H1 (cell line): Measurements from ENCODE around the gene TLR5. TPM values are rescaled to one million over a fixed set of nuclear protein-coding genes. Genes with fewer than 3 reads are reported as not detected.

Experiments
- CTCF ChIA-PET: fragments of 300-600 bp; sonication (Branson Sonifier 250); formaldehyde crosslinking; loops from one replicate; lab custom pipeline; 2021; ENCODE audit not compliant: partially characterized antibody; lab: Charles Lee
- POLR2A ChIA-PET: fragments of 300-600 bp; sonication (Branson Sonifier 250); formaldehyde crosslinking; loops from one replicate; lab custom pipeline; 2021; ENCODE audit warnings: inconsistent platforms; ENCODE audit not compliant: partially characterized antibody; lab: Charles Lee
- DNase-seq, 2 experiments: peaks; one replicate each; pipeline versions ENCODE4 v3.0.0 to v3.0.0-alpha.2; 2010 to 2022; ENCODE audit warnings: low spot score in 2 of 2, low read depth in 1 of 2, mixed read lengths in 1 of 2
- FAIRE-seq: peaks from 2 replicates; lab custom pipeline; 2011; peaks lifted over from hg19 to GRCh38; lab: Jason Lieb, UNC
- H2AFZ ChIP-seq: 2 replicates; pipeline ENCODE4 v1.8.1; 2012; ENCODE audit warnings: low read length, inconsistent platforms
- H2AK5ac ChIP-seq: 2 replicates; pipeline ENCODE4 v1.6.1; 2013; ENCODE audit warnings: low read depth, low read length
- H2BK120ac ChIP-seq: replicated peaks from 2 replicates; pipeline ENCODE3; 2013; ENCODE audit warnings: low read depth, low read length, inconsistent platforms
- H2BK12ac ChIP-seq: 2 replicates; pipeline ENCODE4 v1.6.1; 2013; ENCODE audit warnings: low read depth, low read length
- H2BK15ac ChIP-seq: 2 replicates; pipeline ENCODE4 v1.6.1; 2013; ENCODE audit warnings: low read length
- H2BK20ac ChIP-seq: 2 replicates; pipeline ENCODE4 v1.6.1; 2013; ENCODE audit warnings: low read length
- H2BK5ac ChIP-seq: 2 replicates; pipeline ENCODE4 v1.6.1; 2013; ENCODE audit warnings: low read depth, low read length
- H3K14ac ChIP-seq: 2 replicates; pipeline ENCODE4 v1.6.1; 2013; ENCODE audit warnings: inconsistent platforms; ENCODE audit not compliant: insufficient read length
- H3K18ac ChIP-seq: 2 replicates; pipeline ENCODE4 v1.6.1; 2013; ENCODE audit warnings: low read length; ENCODE audit errors: extremely low read depth
- H3K23ac ChIP-seq: 2 replicates; pipeline ENCODE4 v1.6.1; 2013; ENCODE audit warnings: inconsistent platforms; ENCODE audit not compliant: insufficient read length
- H3K23me2 ChIP-seq: 2 replicates; pipeline ENCODE4 v1.6.1; 2013; ENCODE audit warnings: low read depth, low read length
- H3K27ac ChIP-seq: 2 replicates; pipeline ENCODE4 v1.6.1; 2011; ENCODE audit warnings: low read depth, low read length, inconsistent platforms
- H3K27me3 ChIP-seq, 4 experiments: replicated peaks in 1 of 4; 1 replicate in 1 of 4; 2 replicates in 3 of 4; pipeline versions ENCODE4 v1.6.1 to v1.8.1; 2011 to 2013; ENCODE audit warnings: low read length in 3 of 4, mild to moderate bottlenecking in 3 of 4, inconsistent platforms in 2 of 4, mixed read lengths in 2 of 4, moderate library complexity in 1 of 4; ENCODE audit not compliant: control insufficient read depth in 3 of 4, insufficient read depth in 3 of 4; ENCODE audit errors: extremely low read depth in 1 of 4
- H3K36me3 ChIP-seq, 4 experiments: 2 replicates each; pipeline versions ENCODE4 v1.6.1 to v1.8.1; 2011 to 2013; ENCODE audit warnings: mild to moderate bottlenecking in 4 of 4, low read length in 3 of 4, moderate library complexity in 2 of 4, control low read depth in 1 of 4, inconsistent platforms in 1 of 4; ENCODE audit not compliant: insufficient read depth in 4 of 4, control insufficient read depth in 2 of 4
- H3K4ac ChIP-seq: replicated peaks from 2 replicates; pipeline ENCODE3; 2013; ENCODE audit warnings: low read length, low read depth, mixed read lengths, inconsistent platforms; ENCODE audit not compliant: insufficient read length
- H3K4me1 ChIP-seq, 4 experiments: replicated peaks in 1 of 4; 1 replicate in 1 of 4; 2 replicates in 3 of 4; pipeline versions ENCODE4 v1.6.1 to v1.8.1; 2011 to 2013; ENCODE audit warnings: low read length in 3 of 4, inconsistent platforms in 2 of 4, mixed read lengths in 1 of 4; ENCODE audit not compliant: insufficient read depth in 4 of 4, control insufficient read depth in 3 of 4
- H3K4me2 ChIP-seq, 2 experiments: 2 replicates each; pipeline versions ENCODE4 v1.6.1 to v1.8.1; 2011 to 2013; ENCODE audit warnings: low read depth in 2 of 2, low read length in 2 of 2, control low read depth in 1 of 2, inconsistent platforms in 1 of 2, mild to moderate bottlenecking in 1 of 2; ENCODE audit not compliant: insufficient read depth in 1 of 2
- H3K4me3 ChIP-seq, 4 experiments: fragments of 200-600, 300-600 bp in 1 of 4; sonication (generic), shearing (Covaris generic), sonication (Bioruptor Twin) in 1 of 4; 2 replicates each; pipeline versions ENCODE4 v1.5.1 to v1.8.1; 2011 to 2016; ENCODE audit warnings: low read length in 4 of 4, low read depth in 3 of 4, control low read depth in 2 of 4, inconsistent platforms in 2 of 4, mild to moderate bottlenecking in 2 of 4, mixed read lengths in 1 of 4, moderate library complexity in 1 of 4; ENCODE audit not compliant: insufficient read depth in 2 of 4; ENCODE audit errors: extremely low read depth in 1 of 4
- H3K56ac ChIP-seq: replicated peaks from 2 replicates; pipeline ENCODE3; 2013; ENCODE audit warnings: low read depth, mild to moderate bottlenecking, mixed read lengths, low read length, inconsistent platforms; ENCODE audit not compliant: insufficient read length
- H3K79me1 ChIP-seq: 2 replicates; pipeline ENCODE4 v1.6.1; 2013; ENCODE audit warnings: low read depth, low read length, control low read depth
- H3K79me2 ChIP-seq, 2 experiments: 2 replicates each; pipeline versions ENCODE4 v1.6.1 to v1.8.1; 2012 to 2013; ENCODE audit warnings: low read length in 2 of 2, mild to moderate bottlenecking in 2 of 2, inconsistent platforms in 1 of 2; ENCODE audit not compliant: insufficient read depth in 2 of 2, control insufficient read depth in 1 of 2
- H3K9ac ChIP-seq, 4 experiments: replicated peaks in 1 of 4; 1 replicate in 1 of 4; 2 replicates in 3 of 4; pipeline versions ENCODE4 v1.6.1 to v1.8.1; 2011 to 2013; ENCODE audit warnings: low read depth in 3 of 4, low read length in 3 of 4, control low read depth in 2 of 4, mild to moderate bottlenecking in 2 of 4, moderate library complexity in 2 of 4, inconsistent platforms in 1 of 4; ENCODE audit errors: extremely low read depth in 1 of 4
- H3K9me3 ChIP-seq, 2 experiments: 2 replicates each; pipeline versions ENCODE4 v1.6.1 to v1.8.1; 2012 to 2013; ENCODE audit warnings: mild to moderate bottlenecking in 2 of 2, moderate library complexity in 2 of 2, control low read depth in 1 of 2, inconsistent platforms in 1 of 2, low read depth in 1 of 2, low read length in 1 of 2, mixed read lengths in 1 of 2; ENCODE audit not compliant: insufficient read depth in 2 of 2
- H4K20me1 ChIP-seq, 2 experiments: replicated peaks in 1 of 2; 2 replicates each; pipeline versions ENCODE3 to v1.8.1; 2011 to 2013; ENCODE audit warnings: inconsistent platforms in 2 of 2, low read length in 2 of 2, mild to moderate bottlenecking in 1 of 2; ENCODE audit not compliant: insufficient read depth in 2 of 2, control insufficient read depth in 1 of 2
- H4K5ac ChIP-seq: 2 replicates; pipeline ENCODE4 v1.6.1; 2013; ENCODE audit warnings: low read length, low read depth, mixed read lengths, inconsistent platforms; ENCODE audit not compliant: insufficient read length
- H4K8ac ChIP-seq: 2 replicates; pipeline ENCODE4 v1.8.0; 2013; ENCODE audit warnings: mild to moderate bottlenecking, moderate library complexity, low read length, inconsistent platforms; ENCODE audit not compliant: insufficient read depth; ENCODE audit errors: extremely low read depth
- H4K91ac ChIP-seq: replicated peaks from 2 replicates; pipeline ENCODE3; 2013; ENCODE audit warnings: low read length, mixed read lengths, inconsistent platforms; ENCODE audit not compliant: insufficient read length
- ATF2 ChIP-seq: IDR thresholded peaks from 2 replicates; pipeline ENCODE4 v1.6.1; 2012; ENCODE audit warnings: low read length, inconsistent platforms
- EP300 ChIP-seq, 2 experiments: IDR thresholded peaks; 1 replicate in 1 of 2; 2 replicates in 1 of 2; pipeline ENCODE4 v1.6.1; 2011 to 2012; ENCODE audit warnings: low read depth in 2 of 2, low read length in 2 of 2, mild to moderate bottlenecking in 2 of 2, borderline replicate concordance in 1 of 2, inconsistent platforms in 1 of 2, moderate library complexity in 1 of 2
- MAFK ChIP-seq: IDR thresholded peaks from 2 replicates; pipeline ENCODE4 v1.6.1; 2012; ENCODE audit warnings: low read depth, mild to moderate bottlenecking, improper control_type of control experiment, low read length
- NANOG ChIP-seq: IDR thresholded peaks from 2 replicates; pipeline ENCODE4 v1.6.1; 2011; ENCODE audit warnings: low read length, low read depth, mild to moderate bottlenecking, inconsistent platforms; ENCODE audit not compliant: insufficient read depth, poor library complexity, severe bottlenecking
- PHF8 ChIP-seq: fragments of 200-600 bp; sonication (generic); conservative IDR thresholded peaks from 2 replicates; pipeline ENCODE4 v1.7.1; 2012; ENCODE audit warnings: low read depth, mild to moderate bottlenecking, inconsistent platforms, low read length, moderate library complexity
- SP1 ChIP-seq: IDR thresholded peaks from 2 replicates; pipeline ENCODE4 v1.6.1; 2011; ENCODE audit warnings: low read depth, low read length
- WGBS, 2 experiments: shearing (Covaris generic) in 1 of 2; methylation state at CpG; one replicate each; pipeline versions ENCODE4 v1.1.6 to v1.1.7; 2013 to 2015; ENCODE audit warnings: low lambda C conversion rate in 2 of 2, mixed read lengths in 2 of 2, inconsistent platforms in 1 of 2, low coverage in 1 of 2, missing lambda C conversion rate in 1 of 2; ENCODE audit not compliant: insufficient replicate concordance in 2 of 2, insufficient coverage in 1 of 2, insufficient read length in 1 of 2; ENCODE audit errors: extremely low coverage in 1 of 2, missing lambda C conversion rate in 1 of 2; 5-methylcytosine and 5-hydroxymethylcytosine counted together
- polyA plus RNA-seq, 7 experiments: library from polyadenylated mRNA; depleted of rRNA in 3 of 7; stranded (reverse) in 5 of 7; unstranded in 2 of 7; fragments of >200 nt in 5 of 7; fragments of 200-250 nt in 2 of 7; gene quantifications; 1 replicate in 5 of 7; 2 replicates in 1 of 7; 4 replicates in 1 of 7; pipeline versions ENCODE4 v1.2.1 to v1.2.3, GENCODE V29; 2011 to 2013; ENCODE audit warnings: missing spikeins in 2 of 7, mixed read lengths in 2 of 7
- total RNA-seq: library from RNA; stranded (reverse); fragmentation: NEBNext Ultra II Directional; extraction: Animal tissue kit (Norgen Biotek cat#: 25700); gene quantifications from 2 replicates; pipeline ENCODE4 v1.2.1, GENCODE V29; 2021

Gene TLR5
- total and polyA plus RNA-seq, 2 of the 8 experiments (the other 6 are each of a cell fraction or from before 2014, with no cell fraction given), result 0.35 to 0.74 TPM

GRCh38 chr1:223175633-223176032 lies 32.6 kb upstream of the TLR5 start:
- H3K14ac ChIP-seq, result no peak overlapping the region
- H3K4me2 ChIP-seq, result no peak overlapping the region
- H3K27me3 ChIP-seq, result no peaks in the 10 kb centered on the region; a peak in 1 of 7 replicates
- CTCF ChIA-PET, result interaction anchor here (0.6 to 3.8 kb wide), 36 partner anchors 9 to 520 kb away, joined by 3 to 24 read pairs (median 4); partner anchors contain the start of gene TLR5
- H3K18ac ChIP-seq, result no peak overlapping the region
- H3K27ac ChIP-seq, result no peak overlapping the region
- H2BK120ac ChIP-seq, result no peak overlapping the region
- no peaks in the 10 kb centered on the region for H4K20me1 ChIP-seq
- no peak for FAIRE-seq
- TF ChIP-seq SP1 (no peak), MAFK (no peak), ATF2 (no peak), PHF8 (no peak), EP300 (IDR thresholded peaks at IDR 0.05; ENCODE audit: borderline replicate concordance in 1 of 2, low read depth in 2 of 2, low read length in 2 of 2) (no peak), NANOG (no peak)
- TF ChIP-seq, all 59 proteins: peak for 0
- Histone ChIP-seq H4K5ac (no peak overlapping the region), H2BK15ac (no peak overlapping the region), H4K91ac (no peak overlapping the region), H3K4ac (no peak overlapping the region), H4K8ac (no peak overlapping the region), H2BK20ac (no peak overlapping the region), H3K23ac (no peak overlapping the region), H2BK5ac (no peak overlapping the region), H3K4me1 (peaks cover 0 to 2% (median 0%) of the 10 kb centered on the region in 4 experiments; a peak in 1 of 7 replicates), H2AK5ac (no peak overlapping the region), H3K23me2 (no peaks in the 10 kb centered on the region), H3K36me3 (no peaks in the 10 kb centered on the region), H2AFZ (no peak overlapping the region), H3K9me3 (no peaks in the 10 kb centered on the region), H3K79me2 (no peaks in the 10 kb centered on the region), H2BK12ac (no peak overlapping the region), H3K9ac (no peak overlapping the region), H3K4me3 (no peak overlapping the region), H3K79me1 (no peaks in the 10 kb centered on the region), H3K56ac (no peak overlapping the region)
- no peak for DNase-seq
- WGBS, 2 experiments, result 80% methylated on average over 3 of the region's 3 CpGs; no CpG with 5 or more reads in 1 of the 2 experiments
- POLR2A ChIA-PET, result interaction anchor here (0.6 kb wide), 1 partner anchor 78 kb away, joined by 3 read pairs; no protein-coding TSS in a partner anchor
